Endothelial cell of umbilical vein (primary cell): ENCODE results near the gene TMF1.

Experiments used
- POLR2A ChIP-seq: IDR thresholded peaks from 2 replicates; pipeline ENCODE4 v1.6.1; 2012; ENCODE audit warnings: low read depth, mild to moderate bottlenecking, control low read depth, low read length
- POLR2AphosphoS5 ChIP-seq: IDR thresholded peaks from 2 replicates; pipeline ENCODE4 v1.6.1; 2012; ENCODE audit warnings: low read depth, mild to moderate bottlenecking, control low read depth, low read length, moderate library complexity; ENCODE audit not compliant: insufficient read depth
- TF ChIP-seq, protein P1 (sequence below), 2 donors: IDR thresholded peaks; 1 replicate in 1 of 2; 2 replicates in 1 of 2; pipeline ENCODE4 v1.5.1; 2011; ENCODE audit warnings: low read length in 2 of 2, mild to moderate bottlenecking in 2 of 2, moderate library complexity in 2 of 2, control low read depth in 1 of 2, inconsistent platforms in 1 of 2, low read depth in 1 of 2; ENCODE audit not compliant: insufficient read depth in 1 of 2; ENCODE audit errors: extremely low read depth in 1 of 2

DNA sequence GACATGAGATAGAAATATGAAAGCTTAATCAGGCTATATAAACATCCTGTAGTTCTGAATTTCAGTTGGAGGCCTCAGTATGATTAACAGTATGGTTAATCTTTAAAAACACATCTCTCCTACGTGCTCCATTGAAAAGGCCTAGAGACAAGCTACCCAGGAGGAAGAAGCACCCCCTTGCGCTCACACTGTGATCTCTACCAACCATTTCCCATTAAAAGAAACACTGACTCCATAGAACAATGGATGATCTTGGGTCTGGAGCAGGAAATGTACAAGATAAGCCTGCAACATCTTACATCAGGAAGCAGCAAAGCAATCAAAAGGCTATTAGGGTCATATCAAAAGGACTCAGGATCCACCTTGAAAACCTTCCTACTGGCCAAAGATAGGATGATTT lies 35.2 kb downstream of the TMF1 start:
- TF ChIP-seq POLR2A (no peak), POLR2AphosphoS5 (no peak)
- TF ChIP-seq, protein P1, sequence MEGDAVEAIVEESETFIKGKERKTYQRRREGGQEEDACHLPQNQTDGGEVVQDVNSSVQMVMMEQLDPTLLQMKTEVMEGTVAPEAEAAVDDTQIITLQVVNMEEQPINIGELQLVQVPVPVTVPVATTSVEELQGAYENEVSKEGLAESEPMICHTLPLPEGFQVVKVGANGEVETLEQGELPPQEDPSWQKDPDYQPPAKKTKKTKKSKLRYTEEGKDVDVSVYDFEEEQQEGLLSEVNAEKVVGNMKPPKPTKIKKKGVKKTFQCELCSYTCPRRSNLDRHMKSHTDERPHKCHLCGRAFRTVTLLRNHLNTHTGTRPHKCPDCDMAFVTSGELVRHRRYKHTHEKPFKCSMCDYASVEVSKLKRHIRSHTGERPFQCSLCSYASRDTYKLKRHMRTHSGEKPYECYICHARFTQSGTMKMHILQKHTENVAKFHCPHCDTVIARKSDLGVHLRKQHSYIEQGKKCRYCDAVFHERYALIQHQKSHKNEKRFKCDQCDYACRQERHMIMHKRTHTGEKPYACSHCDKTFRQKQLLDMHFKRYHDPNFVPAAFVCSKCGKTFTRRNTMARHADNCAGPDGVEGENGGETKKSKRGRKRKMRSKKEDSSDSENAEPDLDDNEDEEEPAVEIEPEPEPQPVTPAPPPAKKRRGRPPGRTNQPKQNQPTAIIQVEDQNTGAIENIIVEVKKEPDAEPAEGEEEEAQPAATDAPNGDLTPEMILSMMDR (IDR thresholded peaks at IDR 0.05; ENCODE audit: extremely low read depth in 1 of 2, insufficient read depth in 1 of 2, low read depth in 1 of 2, low read length in 2 of 2), result no peak
